Lower leg skin (tissue), 3 donors: ENCODE data around the gene ELK1.

ENCODE experiments used
- CTCF ChIP-seq, 3 donors: fragments of 450-650 bp; IDR thresholded peaks; one replicate each; pipeline ENCODE4 v1.5.1; 2016; ENCODE audit warnings: antibody characterized with exemption in 3 of 3, mild to moderate bottlenecking in 3 of 3, moderate library complexity in 2 of 3
- POLR2A ChIP-seq, 2 donors: fragments of 450-650 bp; IDR thresholded peaks; one replicate each; pipeline ENCODE4 v1.6.1; 2016 to 2017; ENCODE audit warnings: antibody characterized with exemption in 2 of 2, mild to moderate bottlenecking in 1 of 2, moderate library complexity in 1 of 2

DNA sequence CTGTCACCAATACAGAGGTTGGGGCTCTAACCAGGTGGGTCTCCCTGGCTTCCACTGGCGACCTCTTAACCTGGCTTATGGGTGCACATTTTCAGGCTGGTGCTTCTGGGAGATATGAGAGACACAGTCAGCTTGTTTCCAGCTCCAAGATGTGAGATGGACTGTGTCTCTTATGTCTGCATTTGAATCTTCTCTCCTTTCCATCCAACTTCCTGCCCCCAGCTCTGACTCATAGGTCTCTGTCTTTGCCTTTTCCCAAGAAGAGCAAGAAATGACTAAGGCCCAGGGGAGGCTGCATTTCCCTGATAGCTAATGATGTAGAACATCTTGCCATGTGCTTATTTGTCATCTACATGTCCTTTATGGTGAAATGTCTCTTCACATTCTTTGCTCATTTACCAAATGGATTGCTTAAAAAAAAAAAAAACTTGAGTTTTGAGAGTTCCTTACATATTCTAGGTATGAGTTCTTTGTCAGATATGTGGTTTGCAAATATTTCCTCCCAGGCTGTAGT, 11.8 kb upstream of the ELK1 start:
- TF ChIP-seq CTCF (IDR thresholded peaks at IDR 0.05) = no peak
- no peak for TF ChIP-seq POLR2A (IDR thresholded peaks at IDR 0.05)
